Measurements from ENCODE around the gene ZNF638.

ZNF638 gene

GRCh38 chr2:71456617-71457016 lies 125.0 kb downstream of the ZNF638 start:
- DNase-seq (no peak), ATAC-seq (replicated peaks) (no peak)
- Mint-ChIP-seq H3K4me1 (ENCODE audit: low read depth in 2 of 2) (peaks cover 17 to 20% of the 10 kb centered on the region in 2 donors), H3K9me3 (no peaks in the 10 kb centered on the region), H3K4me3 (no peak overlapping the region), H3K27ac (no peak overlapping the region), H3K36me3 (ENCODE audit: insufficient read depth) (no peaks in the 10 kb centered on the region), H3K27me3 (peaks cover 26 to 72% of the 10 kb centered on the region in 2 donors)

GRCh38 chr2:71457123-71457915 lies 125.7 kb downstream of the ZNF638 start:
- ATAC-seq (replicated peaks): no peak
- no peak overlapping the region for H3K4me3 Mint-ChIP-seq
- no peak for DNase-seq
- peaks cover 16 to 19% of the 10 kb centered on the region in 2 donors for H3K4me1 Mint-ChIP-seq (ENCODE audit: low read depth in 2 of 2)
- no peaks in the 10 kb centered on the region for H3K36me3 Mint-ChIP-seq (ENCODE audit: insufficient read depth)
- H3K27me3 Mint-ChIP-seq: peaks cover 26 to 65% of the 10 kb centered on the region in 2 donors
- H3K27ac Mint-ChIP-seq: no peak overlapping the region
- H3K9me3 Mint-ChIP-seq: no peaks in the 10 kb centered on the region

GRCh38 chr2:71457923-71458322 lies 126.3 kb downstream of the ZNF638 start:
- ATAC-seq (replicated peaks): no peak
- Mint-ChIP-seq H3K4me1 (ENCODE audit: low read depth in 2 of 2) (peaks cover 10 to 15% of the 10 kb centered on the region in 2 donors), H3K9me3 (no peaks in the 10 kb centered on the region), H3K36me3 (ENCODE audit: insufficient read depth) (no peaks in the 10 kb centered on the region), H3K27ac (no peak overlapping the region), H3K4me3 (no peak overlapping the region), H3K27me3 (peaks cover 26 to 59% of the 10 kb centered on the region in 2 donors)
- no peak for DNase-seq

GRCh38 chr2:71458413-71459083 lies 127.0 kb downstream of the ZNF638 start:
- ATAC-seq (replicated peaks) (no peak), DNase-seq (no peak)
- H3K9me3 Mint-ChIP-seq: no peaks in the 10 kb centered on the region
- no peak overlapping the region for H3K27ac Mint-ChIP-seq
- H3K36me3 Mint-ChIP-seq (ENCODE audit: insufficient read depth): no peaks in the 10 kb centered on the region
- peaks cover 26 to 59% of the 10 kb centered on the region in 2 donors for H3K27me3 Mint-ChIP-seq
- no peak overlapping the region for H3K4me3 Mint-ChIP-seq
- peaks cover 5 to 15% of the 10 kb centered on the region in 2 donors for H3K4me1 Mint-ChIP-seq (ENCODE audit: low read depth in 2 of 2)

GRCh38 chr2:71459084-71459431 lies 127.5 kb downstream of the ZNF638 start:
- no peak overlapping the region for H3K27ac Mint-ChIP-seq
- DNase-seq: no peak
- H3K4me3 Mint-ChIP-seq: no peak overlapping the region
- peaks cover 5 to 15% of the 10 kb centered on the region in 2 donors for H3K4me1 Mint-ChIP-seq (ENCODE audit: low read depth in 2 of 2)
- H3K36me3 Mint-ChIP-seq (ENCODE audit: insufficient read depth): no peaks in the 10 kb centered on the region
- peaks cover 26 to 57% of the 10 kb centered on the region in 2 donors for H3K27me3 Mint-ChIP-seq
- no peaks in the 10 kb centered on the region for H3K9me3 Mint-ChIP-seq
- no peak for ATAC-seq (replicated peaks)

GRCh38 chr2:71460056-71460455 lies 128.5 kb downstream of the ZNF638 start:
- Mint-ChIP-seq H3K36me3 (ENCODE audit: insufficient read depth) (no peaks in the 10 kb centered on the region), H3K4me3 (no peak overlapping the region), H3K27me3 (peaks cover 17 to 47% of the 10 kb centered on the region in 2 donors), H3K27ac (no peak overlapping the region), H3K9me3 (no peaks in the 10 kb centered on the region), H3K4me1 (ENCODE audit: low read depth in 2 of 2) (peaks cover 5 to 6% of the 10 kb centered on the region in 2 donors)
- ATAC-seq (replicated peaks) (no peak), DNase-seq (no peak)

GRCh38 chr2:71460595-71461303 lies 129.2 kb downstream of the ZNF638 start:
- no peaks in the 10 kb centered on the region for H3K36me3 Mint-ChIP-seq (ENCODE audit: insufficient read depth)
- no peaks in the 10 kb centered on the region for H3K9me3 Mint-ChIP-seq
- H3K4me1 Mint-ChIP-seq (ENCODE audit: low read depth in 2 of 2): peaks cover 3 to 5% of the 10 kb centered on the region in 2 donors
- H3K4me3 Mint-ChIP-seq: no peak overlapping the region
- ATAC-seq (replicated peaks): no peak
- peaks cover 11 to 40% of the 10 kb centered on the region in 2 donors for H3K27me3 Mint-ChIP-seq
- no peak overlapping the region for H3K27ac Mint-ChIP-seq
- no peak for DNase-seq

GRCh38 chr2:71461304-71461671 lies 129.7 kb downstream of the ZNF638 start:
- peaks cover 5 to 34% of the 10 kb centered on the region in 2 donors for H3K27me3 Mint-ChIP-seq
- no peak overlapping the region for H3K27ac Mint-ChIP-seq
- no peaks in the 10 kb centered on the region for H3K36me3 Mint-ChIP-seq (ENCODE audit: insufficient read depth)
- no peak for ATAC-seq (replicated peaks)
- no peak overlapping the region for H3K4me3 Mint-ChIP-seq
- H3K4me1 Mint-ChIP-seq (ENCODE audit: low read depth in 2 of 2): peaks cover 0 to 5% of the 10 kb centered on the region in 2 donors
- no peaks in the 10 kb centered on the region for H3K9me3 Mint-ChIP-seq
- no peak for DNase-seq

- DNase-seq (no peak), ATAC-seq (replicated peaks) (no peak)
- peaks cover 0 to 34% of the 10 kb centered on the region in 2 donors for H3K27me3 Mint-ChIP-seq
- H3K36me3 Mint-ChIP-seq (ENCODE audit: insufficient read depth): no peaks in the 10 kb centered on the region
- H3K4me1 Mint-ChIP-seq (ENCODE audit: low read depth in 2 of 2): peaks cover 5 to 10% of the 10 kb centered on the region in 2 donors
- H3K9me3 Mint-ChIP-seq: no peaks in the 10 kb centered on the region
- no peak overlapping the region for H3K27ac Mint-ChIP-seq
- H3K4me3 Mint-ChIP-seq: no peak overlapping the region
These were observed 130.5 kb downstream of the ZNF638 start for GRCh38 chr2:71462056-71462605.

- H3K4me3 Mint-ChIP-seq: no peak overlapping the region
- no peak for ATAC-seq (replicated peaks)
- peaks cover 9 to 10% of the 10 kb centered on the region in 2 donors for H3K4me1 Mint-ChIP-seq (ENCODE audit: low read depth in 2 of 2)
- H3K9me3 Mint-ChIP-seq: no peaks in the 10 kb centered on the region
- no peaks in the 10 kb centered on the region for H3K36me3 Mint-ChIP-seq (ENCODE audit: insufficient read depth)
- no peak overlapping the region for H3K27ac Mint-ChIP-seq
- DNase-seq: no peak
- H3K27me3 Mint-ChIP-seq: peaks cover 5 to 34% of the 10 kb centered on the region in 2 donors
These were observed 131.2 kb downstream of the ZNF638 start for GRCh38 chr2:71462641-71463341.

- Mint-ChIP-seq H3K4me1 (ENCODE audit: low read depth in 2 of 2) (peaks cover 9 to 10% of the 10 kb centered on the region in 2 donors), H3K9me3 (no peaks in the 10 kb centered on the region), H3K27ac (no peak overlapping the region), H3K36me3 (ENCODE audit: insufficient read depth) (no peaks in the 10 kb centered on the region), H3K27me3 (peaks cover 9 to 36% of the 10 kb centered on the region in 2 donors), H3K4me3 (no peak overlapping the region)
- ATAC-seq (replicated peaks) (no peak), DNase-seq (no peak)
These were observed 131.7 kb downstream of the ZNF638 start for GRCh38 chr2:71463342-71463654.

- DNase-seq (no peak), ATAC-seq (replicated peaks) (no peak)
- H3K36me3 Mint-ChIP-seq (ENCODE audit: insufficient read depth): no peaks in the 10 kb centered on the region
- no peak overlapping the region for H3K27ac Mint-ChIP-seq
- no peaks in the 10 kb centered on the region for H3K9me3 Mint-ChIP-seq
- peaks cover 9 to 10% of the 10 kb centered on the region in 2 donors for H3K4me1 Mint-ChIP-seq (ENCODE audit: low read depth in 2 of 2)
- H3K27me3 Mint-ChIP-seq: peaks cover 15 to 37% of the 10 kb centered on the region in 2 donors
- H3K4me3 Mint-ChIP-seq: no peak overlapping the region
These were observed 132.8 kb downstream of the ZNF638 start for GRCh38 chr2:71464389-71464788.

- no peaks in the 10 kb centered on the region for H3K36me3 Mint-ChIP-seq (ENCODE audit: insufficient read depth)
- H3K27me3 Mint-ChIP-seq: peaks cover 23 to 42% of the 10 kb centered on the region in 2 donors
- ATAC-seq (replicated peaks) (no peak), DNase-seq (no peak)
- H3K27ac Mint-ChIP-seq: no peak overlapping the region
- no peaks in the 10 kb centered on the region for H3K9me3 Mint-ChIP-seq
- H3K4me3 Mint-ChIP-seq: no peak overlapping the region
- H3K4me1 Mint-ChIP-seq (ENCODE audit: low read depth in 2 of 2): peaks cover 9 to 10% of the 10 kb centered on the region in 2 donors
These were observed 133.8 kb downstream of the ZNF638 start for GRCh38 chr2:71465356-71465755.
